ENCODE results near the gene ADAT1.

The ADAT1 gene

GRCh38 chr16:75559564-75560372 lies 63.3 kb downstream of the ADAT1 start:
- TF ChIP-seq CTCF (conservative IDR thresholded peaks at IDR 0.05), result no peak
- H3K27ac ChIP-seq, result no peak overlapping the region

- no peak overlapping the region for H3K27ac ChIP-seq
- TF ChIP-seq CTCF (conservative IDR thresholded peaks at IDR 0.05), result no peak
Observed at GRCh38 chr16:75558846-75559401, 64.2 kb downstream of the ADAT1 start.

DNA sequence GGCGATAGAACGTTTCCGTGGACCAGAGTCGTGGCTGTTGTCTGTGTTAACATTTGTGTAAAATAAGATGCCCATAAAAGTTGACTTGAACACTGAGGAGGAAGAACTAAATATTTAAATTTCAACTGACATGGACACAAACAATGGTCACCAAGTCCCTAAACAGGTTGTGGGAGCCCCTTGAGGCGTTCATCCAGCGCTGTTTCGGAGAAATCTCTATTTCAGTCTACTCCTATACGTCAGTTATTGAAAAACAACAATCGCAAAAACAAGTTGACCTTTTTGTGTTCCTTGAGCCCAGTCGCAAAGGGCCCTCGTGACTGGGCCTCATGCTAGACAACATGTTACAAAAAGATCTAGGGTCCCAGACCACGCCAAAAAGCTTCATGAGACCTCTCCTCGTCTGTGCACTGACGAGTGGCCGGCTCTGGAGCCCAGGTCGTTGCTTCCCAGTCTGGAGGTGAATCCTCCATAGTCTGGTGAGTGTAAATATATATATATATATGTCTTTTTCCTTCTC lies 66.6 kb downstream of the ADAT1 start:
- H3K27ac ChIP-seq, result peak overlapping the region; percentile 63
- TF ChIP-seq CTCF (conservative IDR thresholded peaks at IDR 0.05), result no peak

GRCh38 chr16:75555707-75556430 lies 67.2 kb downstream of the ADAT1 start, which contains the start of gene TMEM231:
TSS of gene TMEM231 (minus strand) at chr16:75556252. CDS start at chr16:75556209, 43 bp downstream.
- peak within 1 kb of the TSS; percentile 63 for H3K27ac ChIP-seq
- no peak for TF ChIP-seq CTCF (conservative IDR thresholded peaks at IDR 0.05)

DNA sequence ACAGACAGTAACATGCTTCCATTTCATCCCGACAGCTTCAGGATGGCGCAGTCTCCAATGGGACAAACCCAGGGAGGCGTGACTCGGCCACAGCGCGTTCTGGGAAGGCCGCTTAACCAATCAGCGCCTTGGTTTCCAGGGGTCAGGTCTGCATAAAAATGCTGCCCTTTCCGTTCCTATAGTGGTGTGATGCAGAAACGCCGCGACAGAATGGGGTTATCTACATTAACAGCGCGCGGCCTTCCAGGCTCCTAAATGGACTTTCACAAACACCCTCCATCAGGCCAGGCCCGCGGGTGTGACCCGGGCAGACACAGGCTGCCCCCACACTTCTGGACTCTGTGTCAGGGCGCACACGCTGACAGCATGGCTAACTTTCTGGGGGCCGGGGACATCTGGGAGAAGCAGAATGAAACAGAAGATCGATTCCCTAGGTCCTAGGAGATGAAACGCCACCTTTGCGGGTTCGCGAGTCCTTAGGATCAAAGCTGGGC lies 67.8 kb downstream of the ADAT1 start:
- no peak for TF ChIP-seq CTCF (conservative IDR thresholded peaks at IDR 0.05)
- H3K27ac ChIP-seq, result peak overlapping the region; percentile 63

- H3K27ac ChIP-seq, result no peak overlapping the region
- no peak for TF ChIP-seq CTCF (conservative IDR thresholded peaks at IDR 0.05)
Observed at GRCh38 chr16:75552951-75553350, 70.1 kb downstream of the ADAT1 start.

- no peak overlapping the region for H3K27ac ChIP-seq
- TF ChIP-seq CTCF (conservative IDR thresholded peaks at IDR 0.05), result no peak
Observed at GRCh38 chr16:75550211-75550662, 72.8 kb downstream of the ADAT1 start.
